HPDE6-E6E7 (cell line): ENCODE results near the gene FAM110D.

Experiments used
- DNase-seq: peaks from one replicate; pipeline ENCODE4 v3.0.0; 2011; ENCODE audit warnings: missing footprints; ENCODE audit errors: extremely low spot score

Gene FAM110D

DNA sequence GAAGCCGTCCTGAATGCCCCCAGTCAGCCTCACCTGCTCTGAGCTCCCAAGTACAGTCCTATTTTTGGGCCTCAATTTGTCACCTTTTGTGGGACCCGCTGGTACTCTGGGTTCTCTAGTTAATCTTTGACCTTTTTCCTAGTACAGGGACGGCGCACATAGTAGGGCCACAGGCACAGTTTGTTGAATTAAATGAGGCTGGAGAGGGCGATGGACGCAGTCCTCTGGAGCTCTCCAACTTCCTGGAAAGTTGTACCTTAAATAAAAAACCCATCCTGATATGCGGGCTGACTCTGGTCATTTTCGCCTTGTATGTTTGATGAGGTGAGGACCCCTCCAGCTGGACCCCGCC lies 4.8 kb downstream of the FAM110D start:
- DNase-seq: no peak

- DNase-seq: peak; percentile 31
Observed at GRCh38 chr1:26164036-26164860, 5.4 kb downstream of the FAM110D start.

GRCh38 chr1:26164861-26165842 lies 6.3 kb downstream of the FAM110D start:
- DNase-seq: no peak

DNA sequence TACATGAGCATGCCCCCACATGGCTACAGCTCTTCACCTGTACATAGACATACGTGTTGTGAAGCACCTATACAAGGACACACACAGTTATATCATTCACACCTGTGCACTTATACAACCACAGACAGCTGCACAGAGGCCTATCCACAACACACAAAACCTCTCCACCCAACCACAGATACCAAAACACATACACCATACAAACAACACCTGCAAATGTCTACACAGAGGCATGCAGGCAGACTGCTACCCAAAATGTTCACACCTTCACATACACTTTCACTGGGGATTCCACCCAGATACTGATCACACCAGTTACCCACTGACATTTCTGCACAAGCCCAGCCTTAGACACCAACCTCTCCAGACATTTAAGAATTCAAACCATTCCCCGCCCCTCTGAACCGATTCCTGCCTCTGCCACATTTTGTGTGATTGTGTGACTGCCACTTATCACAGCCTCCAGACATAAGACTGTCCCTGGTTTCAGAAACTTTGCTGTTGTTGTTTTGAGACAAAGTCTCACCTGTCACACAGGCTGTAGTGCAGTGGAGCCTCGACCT lies 7.9 kb downstream of the FAM110D start:
- no peak for DNase-seq

GRCh38 chr1:26168410-26169197 lies 9.7 kb downstream of the FAM110D start, which contains the start of gene C1orf232:
Gene C1orf232 (minus strand): TSS chr1:26168963. CDS start chr1:26168499, 464 bp downstream.
- DNase-seq: no peak

DNA sequence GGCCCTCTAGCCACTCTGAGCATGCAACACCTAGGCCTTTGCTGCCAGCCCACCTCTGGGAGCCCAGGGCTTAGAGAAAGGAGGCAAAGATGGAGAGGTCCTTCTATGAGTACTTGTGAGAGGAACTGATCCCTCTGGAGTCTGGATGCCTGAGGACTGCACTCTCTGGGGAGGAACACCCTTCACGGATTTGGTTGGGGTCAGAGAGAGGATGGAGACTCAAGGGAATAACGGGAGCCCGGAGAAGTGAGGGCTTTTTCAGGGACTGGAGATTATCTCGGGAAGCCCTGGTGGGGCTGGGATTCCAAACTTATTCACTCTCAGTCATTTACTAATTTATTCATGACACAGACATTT lies 10.3 kb downstream of the FAM110D start:
- DNase-seq: no peak

DNA sequence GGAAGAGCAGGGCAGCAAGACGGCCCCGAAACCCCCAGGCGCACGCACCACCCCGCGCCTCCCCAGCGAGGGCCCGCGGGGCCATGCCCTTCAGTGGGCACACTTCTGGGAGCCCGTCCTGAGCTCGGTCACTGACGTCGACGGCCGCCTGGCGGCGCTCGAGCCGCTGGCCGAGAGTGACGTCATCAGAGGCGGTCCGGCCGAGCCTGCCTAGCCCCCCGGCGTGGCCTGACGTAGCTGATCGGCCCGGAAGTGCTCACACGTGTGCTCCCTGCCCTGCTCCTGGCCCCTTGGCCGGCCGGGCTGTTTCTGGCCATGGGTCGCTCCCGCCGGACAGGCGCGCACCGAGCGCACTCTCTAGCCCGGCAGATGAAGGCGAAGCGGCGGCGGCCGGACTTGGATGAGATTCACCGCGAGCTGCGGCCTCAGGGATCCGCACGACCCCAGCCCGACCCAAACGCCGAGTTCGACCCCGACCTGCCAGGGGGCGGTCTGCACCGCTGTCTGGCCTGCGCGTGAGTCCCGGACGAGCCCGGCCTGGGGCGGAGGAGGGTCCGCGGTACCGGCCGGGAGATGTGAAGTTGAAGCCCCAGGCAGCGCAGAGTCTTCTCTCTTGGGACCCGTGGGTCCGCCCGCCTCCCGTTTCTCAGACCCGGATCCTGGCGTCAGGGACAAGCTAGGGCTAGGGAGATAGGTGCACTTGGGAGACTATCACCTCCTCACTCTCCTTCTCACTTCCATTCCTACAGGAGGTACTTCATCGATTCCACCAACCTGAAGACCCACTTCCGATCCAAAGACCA lies 11.0 kb downstream of the FAM110D start, which contains the start of gene ZNF593:
ZNF593 (plus strand) TSS at position 240 of the 803 bp plus-strand sequence; CDS start at position 316, 76 bp downstream.
- DNase-seq: peak; percentile 95

GRCh38 chr1:26170472-26170821 lies 11.6 kb downstream of the FAM110D start:
- DNase-seq: no peak

DNA sequence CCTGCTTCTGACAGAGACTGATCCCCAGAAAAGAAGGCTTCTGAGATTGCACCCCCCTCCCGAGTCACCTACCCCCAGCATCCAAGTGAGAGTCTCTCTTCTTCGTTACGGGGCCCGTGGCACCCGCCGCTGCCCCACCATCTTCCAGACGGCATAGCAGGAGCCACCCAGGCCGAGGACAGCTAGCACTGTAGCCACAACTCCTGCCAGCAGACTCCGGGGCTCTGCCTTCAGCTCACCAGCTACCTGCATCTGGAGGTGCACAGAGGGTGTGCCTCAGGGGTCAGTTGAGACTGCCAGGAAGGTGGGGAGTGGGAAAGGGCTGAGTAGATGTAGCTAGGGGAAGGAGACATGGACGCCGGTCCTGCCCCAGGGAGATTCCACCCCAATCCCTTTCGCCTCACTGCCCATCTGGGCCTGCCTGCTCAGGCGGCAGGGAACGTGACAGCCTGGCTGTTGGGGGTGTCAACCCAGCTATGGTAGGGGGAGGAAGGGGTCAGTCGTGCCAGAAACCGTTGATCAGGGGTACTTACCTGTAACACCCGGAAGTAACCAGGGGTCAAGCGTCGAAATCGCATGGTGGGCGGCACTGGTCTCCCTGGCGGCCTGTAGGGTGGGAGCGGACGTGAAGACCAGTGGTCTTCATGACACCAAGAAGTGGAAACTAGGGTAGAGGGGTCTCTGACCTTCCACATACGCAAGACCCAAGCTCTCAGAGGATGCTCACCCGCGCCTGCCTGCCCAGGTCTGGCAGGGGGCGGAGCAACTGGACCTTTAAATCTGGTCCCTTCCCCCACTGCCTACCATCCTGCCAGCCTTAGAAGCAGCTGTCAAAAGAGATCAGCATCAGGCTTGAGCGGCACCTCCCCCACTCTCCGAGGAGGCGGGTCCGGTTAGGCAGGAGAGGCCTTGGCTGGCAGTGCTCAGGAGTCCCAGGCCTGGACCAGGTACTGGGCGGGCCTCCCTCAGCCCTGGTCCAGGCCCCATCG lies 12.5 kb downstream of the FAM110D start, which contains the start of gene ZNF593OS:
ZNF593OS (minus strand) TSS at position 749 of the 989 bp plus-strand sequence; CDS start at position 578, 171 bp downstream.
- no peak for DNase-seq

DNA sequence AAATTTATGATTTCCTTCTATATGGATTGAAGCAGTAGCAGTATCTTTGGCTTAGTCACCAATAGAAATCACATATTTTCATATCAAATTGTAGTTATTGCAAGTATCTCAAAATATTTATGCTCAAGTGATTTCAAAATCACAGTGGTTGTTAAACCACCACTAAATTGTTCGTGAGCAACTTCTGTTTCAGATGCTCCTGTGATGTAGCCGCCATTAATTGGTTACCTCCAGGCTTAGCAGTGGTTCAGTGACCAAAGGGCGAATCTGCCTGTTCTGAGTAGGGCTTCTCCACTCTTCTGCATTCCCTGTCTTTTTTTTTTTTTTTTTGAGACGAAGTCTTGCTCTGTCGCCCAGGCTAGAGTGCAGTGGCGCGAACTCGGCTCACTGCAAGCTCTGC lies 16.5 kb downstream of the FAM110D start:
- DNase-seq: no peak

GRCh38 chr1:26177182-26177684 lies 18.4 kb downstream of the FAM110D start, which contains the start of gene CNKSR1:
Gene CNKSR1 (plus strand): TSS chr1:26177491. CDS start chr1:26177548, 57 bp downstream.
- peak; percentile 92 for DNase-seq

DNA sequence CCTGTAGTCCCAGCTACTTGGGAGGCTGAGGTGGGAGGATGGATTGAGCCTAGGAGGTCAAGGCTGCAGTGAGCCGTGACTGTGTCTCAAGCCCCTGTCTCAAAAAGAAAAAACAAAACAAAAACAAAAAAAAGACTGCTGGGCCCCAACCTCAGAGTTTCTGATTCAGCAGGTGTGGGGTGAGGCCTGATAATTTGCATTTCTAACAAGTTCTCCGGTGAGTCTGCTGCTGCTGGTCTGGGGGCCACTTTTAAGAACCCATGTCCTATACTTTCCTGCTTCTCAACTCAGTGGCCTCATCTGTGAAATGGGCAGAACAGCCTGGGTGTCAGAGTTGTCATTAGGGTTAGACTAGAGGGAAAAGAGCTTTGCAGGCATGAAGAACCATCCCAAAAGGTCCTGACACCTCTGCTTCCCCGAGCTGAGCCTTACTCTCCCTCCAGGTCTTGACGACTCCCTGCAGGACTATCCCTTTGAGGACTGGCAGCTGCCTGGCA lies 21.2 kb downstream of the FAM110D start:
- DNase-seq: no peak

GRCh38 chr1:26181586-26182382 lies 22.9 kb downstream of the FAM110D start:
- DNase-seq: peak; percentile 89

GRCh38 chr1:26182383-26182696 lies 23.5 kb downstream of the FAM110D start:
- DNase-seq: no peak

- DNase-seq: no peak
Observed at GRCh38 chr1:26184086-26184485, 25.2 kb downstream of the FAM110D start.

DNA sequence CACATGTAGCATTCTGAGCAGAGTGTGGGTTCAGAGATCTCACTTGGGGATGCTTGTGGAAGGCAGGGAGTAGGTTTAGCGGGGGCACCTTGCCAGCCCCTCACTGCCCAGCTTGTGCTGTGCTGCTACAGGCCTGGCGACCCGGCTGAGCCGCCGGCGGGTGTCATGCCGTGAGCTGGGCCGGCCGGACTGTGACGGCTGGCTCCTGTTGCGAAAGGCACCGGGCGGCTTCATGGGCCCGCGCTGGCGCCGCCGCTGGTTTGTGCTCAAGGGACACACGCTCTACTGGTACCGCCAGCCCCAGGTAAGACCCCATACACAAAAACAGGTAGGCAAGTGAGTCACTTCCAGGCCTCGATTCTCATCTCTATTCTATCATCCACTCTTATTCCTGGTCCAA lies 26.0 kb downstream of the FAM110D start:
- DNase-seq: no peak

DNA sequence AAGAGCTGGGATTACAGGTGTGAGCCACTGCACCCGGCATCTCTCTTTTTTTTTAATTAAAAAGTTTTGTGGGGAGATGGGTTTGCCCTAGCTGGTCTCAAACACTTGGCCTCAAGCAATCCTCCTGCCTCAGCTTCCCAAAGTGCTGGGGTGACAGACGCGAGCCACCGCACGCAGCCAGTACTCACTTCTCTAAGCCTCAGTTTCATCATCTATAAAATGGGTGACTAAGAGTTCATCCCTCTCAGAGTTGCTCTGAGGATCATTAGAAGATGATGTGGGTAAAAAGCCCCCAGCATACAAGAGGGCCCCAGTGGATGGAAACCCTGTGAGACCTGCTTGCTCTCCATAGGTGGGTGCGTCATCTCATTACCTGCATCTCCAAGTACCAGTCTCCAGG lies 29.0 kb downstream of the FAM110D start:
- no peak for DNase-seq

- DNase-seq: no peak
Observed at GRCh38 chr1:26188477-26188876, 29.6 kb downstream of the FAM110D start.
